ENCODE measurements around the gene NPL. TPM values are rescaled to one million over a fixed set of nuclear protein-coding genes. Genes with fewer than 3 reads are reported as not detected.
A peak's percentile ranks its signal among the peaks of the same experiment; 100 is the strongest.

NPL gene
- total and polyA plus RNA-seq, 2 donors (not counting 1 experiment from before 2014, with no cell fraction given) = 1.4 to 2.6 TPM

- Histone ChIP-seq H3K27ac (ENCODE audit: insufficient read depth, low read length) (no peak overlapping the region), H3K4me1 (ENCODE audit: control insufficient read depth, extremely low read depth, insufficient read depth, low read length) (no peaks in the 10 kb centered on the region), H3K9me3 (ENCODE audit: control insufficient read depth, insufficient read depth, low read depth, low read length) (no peaks in the 10 kb centered on the region), H2AFZ (ENCODE audit: low read length) (no peak overlapping the region), H3K4me2 (ENCODE audit: extremely low read depth, insufficient read depth, low read length) (no peak overlapping the region), H3K79me2 (ENCODE audit: control insufficient read depth, insufficient read depth, low read length) (no peaks in the 10 kb centered on the region), H4K20me1 (ENCODE audit: control insufficient read depth, extremely low read depth, insufficient read depth, low read length) (no peaks in the 10 kb centered on the region), H3K4me3 (replicated peaks in 1 of 4; ENCODE audit: control extremely low read depth in 1 of 4, insufficient read depth in 1 of 4, low read depth in 3 of 4, low read length in 4 of 4) (no peak overlapping the region), H3K36me3 (ENCODE audit: control insufficient read depth, insufficient read depth, low read length) (no peaks in the 10 kb centered on the region), H3K27me3 (ENCODE audit: control insufficient read depth, insufficient read depth, low read length) (peaks cover 4% of the 10 kb centered on the region), H3K9ac (ENCODE audit: insufficient read depth, low read length) (no peak overlapping the region)
- TF ChIP-seq EZH2 (IDR thresholded peaks at IDR 0.05; ENCODE audit: low read length, missing control alignments) (no peak), CTCF (conservative IDR thresholded peaks at IDR 0.05 in 1 of 2, IDR thresholded peaks at IDR 0.05 in 1 of 2; ENCODE audit: low read depth in 1 of 2, low read length in 2 of 2) (no peak)
- DNase-seq (ENCODE audit: low read depth in 2 of 2) = no peak
Measured at GRCh38 chr1:182785181-182785580, 4.4 kb upstream of the NPL start.

GRCh38 chr1:182786223-182786994 is 3.2 kb upstream of the NPL start:
- H3K9ac ChIP-seq (ENCODE audit: insufficient read depth, low read length) = no peak overlapping the region
- peak; percentile 60 to 80 for DNase-seq (ENCODE audit: low read depth in 2 of 2)
- no peak overlapping the region for H2AFZ ChIP-seq (ENCODE audit: low read length)
- H3K4me1 ChIP-seq (ENCODE audit: control insufficient read depth, extremely low read depth, insufficient read depth, low read length) = no peaks in the 10 kb centered on the region
- H4K20me1 ChIP-seq (ENCODE audit: control insufficient read depth, extremely low read depth, insufficient read depth, low read length) = no peaks in the 10 kb centered on the region
- H3K27ac ChIP-seq (ENCODE audit: insufficient read depth, low read length) = no peak overlapping the region
- no peaks in the 10 kb centered on the region for H3K79me2 ChIP-seq (ENCODE audit: control insufficient read depth, insufficient read depth, low read length)
- no peaks in the 10 kb centered on the region for H3K9me3 ChIP-seq (ENCODE audit: control insufficient read depth, insufficient read depth, low read depth, low read length)
- H3K4me2 ChIP-seq (ENCODE audit: extremely low read depth, insufficient read depth, low read length) = no peak overlapping the region
- H3K4me3 ChIP-seq (replicated peaks in 1 of 4; ENCODE audit: control extremely low read depth in 1 of 4, insufficient read depth in 1 of 4, low read depth in 3 of 4, low read length in 4 of 4) = no peak overlapping the region
- peaks cover 4% of the 10 kb centered on the region for H3K27me3 ChIP-seq (ENCODE audit: control insufficient read depth, insufficient read depth, low read length)
- H3K36me3 ChIP-seq (ENCODE audit: control insufficient read depth, insufficient read depth, low read length) = no peaks in the 10 kb centered on the region
- TF ChIP-seq EZH2 (IDR thresholded peaks at IDR 0.05; ENCODE audit: low read length, missing control alignments) (no peak), CTCF (conservative IDR thresholded peaks at IDR 0.05 in 1 of 2, IDR thresholded peaks at IDR 0.05 in 1 of 2; ENCODE audit: low read depth in 1 of 2, low read length in 2 of 2) (peak; percentile 86 to 88)

- Histone ChIP-seq H3K36me3 (ENCODE audit: control insufficient read depth, insufficient read depth, low read length) (no peaks in the 10 kb centered on the region), H3K4me2 (ENCODE audit: extremely low read depth, insufficient read depth, low read length) (no peak overlapping the region), H3K79me2 (ENCODE audit: control insufficient read depth, insufficient read depth, low read length) (no peaks in the 10 kb centered on the region), H3K9me3 (ENCODE audit: control insufficient read depth, insufficient read depth, low read depth, low read length) (no peaks in the 10 kb centered on the region), H3K27me3 (ENCODE audit: control insufficient read depth, insufficient read depth, low read length) (peaks cover 4% of the 10 kb centered on the region), H3K27ac (ENCODE audit: insufficient read depth, low read length) (no peak overlapping the region), H3K9ac (ENCODE audit: insufficient read depth, low read length) (no peak overlapping the region), H4K20me1 (ENCODE audit: control insufficient read depth, extremely low read depth, insufficient read depth, low read length) (no peaks in the 10 kb centered on the region), H3K4me3 (replicated peaks in 1 of 4; ENCODE audit: control extremely low read depth in 1 of 4, insufficient read depth in 1 of 4, low read depth in 3 of 4, low read length in 4 of 4) (no peak overlapping the region), H3K4me1 (ENCODE audit: control insufficient read depth, extremely low read depth, insufficient read depth, low read length) (no peaks in the 10 kb centered on the region), H2AFZ (ENCODE audit: low read length) (no peak overlapping the region)
- TF ChIP-seq CTCF (conservative IDR thresholded peaks at IDR 0.05 in 1 of 2, IDR thresholded peaks at IDR 0.05 in 1 of 2; ENCODE audit: low read depth in 1 of 2, low read length in 2 of 2) = no peak
- TF ChIP-seq EZH2 (IDR thresholded peaks at IDR 0.05; ENCODE audit: low read length, missing control alignments) = no peak
- no peak for DNase-seq (ENCODE audit: low read depth in 2 of 2)
Measured at GRCh38 chr1:182786995-182787324, 2.6 kb upstream of the NPL start.
